Keratinocyte (primary cell): ENCODE results near the gene CDHR3. TPM values are rescaled to one million over a fixed set of nuclear protein-coding genes. Genes with fewer than 3 reads are reported as not detected.

ENCODE experiments used
- DNase-seq: peaks from one replicate; pipeline ENCODE4 v3.0.0-alpha.2; 2011; ENCODE audit warnings: low read depth, missing footprints, low spot score
- FAIRE-seq: peaks from 2 replicates; lab custom pipeline; 2011; peaks lifted over from hg19 to GRCh38; lab: Jason Lieb, UNC
- H2AFZ ChIP-seq: 2 replicates; pipeline ENCODE4 v1.6.0; 2012; ENCODE audit warnings: low read length, control low read depth, inconsistent platforms; ENCODE audit not compliant: control insufficient read depth
- H3K27ac ChIP-seq: 2 replicates; pipeline ENCODE4 v1.5.1; 2011; ENCODE audit warnings: low read length; ENCODE audit not compliant: control insufficient read depth, insufficient read depth
- H3K27me3 ChIP-seq: 3 replicates; pipeline ENCODE4 v1.6.0; 2011; ENCODE audit warnings: low read length; ENCODE audit not compliant: control insufficient read depth, insufficient read depth; ENCODE audit errors: extremely low read depth
- H3K36me3 ChIP-seq, 2 experiments: 2 replicates in 1 of 2; 3 replicates in 1 of 2; pipeline ENCODE4 v1.5.1; 2011; ENCODE audit warnings: low read length in 2 of 2, mild to moderate bottlenecking in 1 of 2; ENCODE audit not compliant: control insufficient read depth in 2 of 2, insufficient read depth in 2 of 2; ENCODE audit errors: extremely low read depth in 1 of 2
- H3K4me1 ChIP-seq: 3 replicates; pipeline ENCODE4 v1.5.1; 2011; ENCODE audit warnings: low read length; ENCODE audit not compliant: control insufficient read depth, insufficient read depth; ENCODE audit errors: extremely low read depth
- H3K4me2 ChIP-seq: 3 replicates; pipeline ENCODE4 v1.6.0; 2011; ENCODE audit warnings: low read depth, low read length; ENCODE audit not compliant: control insufficient read depth, insufficient read depth; ENCODE audit errors: extremely low read depth
- H3K4me3 ChIP-seq, 3 experiments: fragments of 200-600 bp in 1 of 3; sonication (generic) in 1 of 3; 2 replicates in 2 of 3; 3 replicates in 1 of 3; pipeline ENCODE4 v1.5.1; 2011 to 2016; ENCODE audit warnings: low read length in 3 of 3, mild to moderate bottlenecking in 3 of 3, control low read depth in 2 of 3, inconsistent platforms in 1 of 3, low read depth in 1 of 3, mixed read lengths in 1 of 3, mixed run types in 1 of 3, moderate library complexity in 1 of 3; ENCODE audit not compliant: control insufficient read depth in 2 of 3, insufficient read depth in 2 of 3; ENCODE audit errors: extremely low read depth in 1 of 3
- H3K79me2 ChIP-seq: 2 replicates; pipeline ENCODE4 v1.6.0; 2012; ENCODE audit warnings: low read length; ENCODE audit not compliant: control insufficient read depth, insufficient read depth
- H3K9ac ChIP-seq: 3 replicates; pipeline ENCODE4 v1.6.0; 2011; ENCODE audit warnings: low read length; ENCODE audit not compliant: control insufficient read depth, insufficient read depth; ENCODE audit errors: extremely low read depth
- H3K9me1 ChIP-seq: 3 replicates; pipeline ENCODE4 v1.6.0; 2011; ENCODE audit warnings: low read length; ENCODE audit not compliant: control insufficient read depth, insufficient read depth; ENCODE audit errors: extremely low read depth
- H3K9me3 ChIP-seq: 2 replicates; pipeline ENCODE4 v1.5.1; 2012; ENCODE audit warnings: low read depth, low read length; ENCODE audit not compliant: control insufficient read depth
- H4K20me1 ChIP-seq: 3 replicates; pipeline ENCODE4 v1.6.0; 2011; ENCODE audit warnings: low read length; ENCODE audit not compliant: control insufficient read depth, insufficient read depth; ENCODE audit errors: extremely low read depth
- CTCF ChIP-seq, 3 experiments: IDR thresholded peaks in 1 of 3; conservative IDR thresholded peaks in 1 of 3; optimal IDR thresholded peaks in 1 of 3; 2 replicates in 2 of 3; 3 replicates in 1 of 3; pipeline versions ENCODE3 to v1.5.1; 2011; ENCODE audit warnings: low read length in 3 of 3, mild to moderate bottlenecking in 3 of 3, moderate library complexity in 2 of 3, control low read depth in 1 of 3, inconsistent platforms in 1 of 3; ENCODE audit not compliant: insufficient read depth in 2 of 3; ENCODE audit errors: extremely low read depth in 1 of 3
- EZH2 ChIP-seq: IDR thresholded peaks from one replicate; pipeline ENCODE4 v1.6.1; 2012; ENCODE audit warnings: inconsistent platforms, mild to moderate bottlenecking, low read length, moderate library complexity
- dilution Hi-C: fragments of 300-500 bp; cut with MboI; formaldehyde crosslinking; loops from one replicate; pipeline ENCODE4 v1.7.0; 2020; ENCODE audit warnings: low sequenced_read_pairs; ENCODE audit not compliant: extremely low pct_ligation_motif_present
- polyA plus RNA-seq, 5 experiments: library from polyadenylated mRNA; depleted of rRNA in 3 of 5; stranded (reverse) in 3 of 5; stranded (forward) in 1 of 5; unstranded in 1 of 5; fragments of >200 nt; gene quantifications; 1 replicate in 1 of 5; 2 replicates in 3 of 5; 3 replicates in 1 of 5; pipeline versions ENCODE4 v1.2.1 to v1.2.3, GENCODE V29; 2011 to 2012; ENCODE audit warnings: missing spikeins in 2 of 5, low read depth in 1 of 5, low replicate concordance in 1 of 5

Gene CDHR3
- polyA plus RNA-seq, 1 donor (not counting 4 experiments of a cell fraction or from before 2014, with no cell fraction given), result 1.2 TPM

GRCh38 chr7:105978974-105979373 lies 15.9 kb downstream of the CDHR3 start:
- Histone ChIP-seq H3K27me3 (peaks cover 14% of the 10 kb centered on the region), H3K4me2 (no peak overlapping the region), H2AFZ (no peak overlapping the region), H3K4me1 (no peaks in the 10 kb centered on the region), H3K9me3 (no peaks in the 10 kb centered on the region), H4K20me1 (no peaks in the 10 kb centered on the region), H3K36me3 (no peaks in the 10 kb centered on the region), H3K4me3 (no peak overlapping the region), H3K79me2 (no peaks in the 10 kb centered on the region), H3K9ac (no peak overlapping the region), H3K9me1 (no peaks in the 10 kb centered on the region), H3K27ac (no peak overlapping the region)
- FAIRE-seq (no peak), DNase-seq (no peak)
- no peak for TF ChIP-seq CTCF (optimal IDR thresholded peaks at IDR 0.05 in 1 of 3, IDR thresholded peaks at IDR 0.05 in 1 of 3, conservative IDR thresholded peaks at IDR 0.05 in 1 of 3; ENCODE audit: extremely low read depth in 1 of 3, insufficient read depth in 2 of 3, low read length in 3 of 3)
- no peak for TF ChIP-seq EZH2
- dilution Hi-C loops, result no loop called here

DNA sequence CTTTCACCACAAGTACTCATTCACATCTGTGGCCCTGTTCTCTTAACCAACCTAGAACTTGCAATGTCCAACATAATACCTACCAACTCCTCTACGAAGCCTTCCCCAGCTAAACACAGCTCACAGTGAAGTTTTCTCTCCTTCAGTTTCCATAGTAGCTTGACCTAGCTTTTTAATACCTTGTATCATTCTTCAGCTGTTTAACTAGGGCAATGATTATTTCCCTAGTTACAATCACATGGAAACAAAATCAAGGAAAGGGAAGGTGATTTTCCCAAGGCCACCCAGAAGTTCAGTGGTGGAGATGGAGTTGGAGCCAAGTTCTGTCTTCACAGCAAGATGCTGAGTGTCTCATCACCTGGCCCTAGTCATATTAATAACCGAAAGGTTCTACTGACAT lies 16.3 kb downstream of the CDHR3 start:
- FAIRE-seq, result no peak

More for the DNA sequence above, 16.3 kb downstream of the CDHR3 start:
- Histone ChIP-seq H3K27me3 (peaks cover 14% of the 10 kb centered on the region), H3K9me3 (no peaks in the 10 kb centered on the region), H3K27ac (no peak overlapping the region), H3K9me1 (no peaks in the 10 kb centered on the region), H3K4me1 (no peaks in the 10 kb centered on the region), H4K20me1 (no peaks in the 10 kb centered on the region), H3K36me3 (no peaks in the 10 kb centered on the region), H3K79me2 (no peaks in the 10 kb centered on the region), H3K4me3 (no peak overlapping the region), H2AFZ (no peak overlapping the region), H3K4me2 (no peak overlapping the region), H3K9ac (no peak overlapping the region)
- no peak for DNase-seq
- TF ChIP-seq EZH2 (no peak), CTCF (optimal IDR thresholded peaks at IDR 0.05 in 1 of 3, IDR thresholded peaks at IDR 0.05 in 1 of 3, conservative IDR thresholded peaks at IDR 0.05 in 1 of 3; ENCODE audit: extremely low read depth in 1 of 3, insufficient read depth in 2 of 3, low read length in 3 of 3) (no peak)
- dilution Hi-C loops, result no loop called here
